HepG2 (cell line): Measurements from ENCODE around the gene ZNF71. TPM values are rescaled to one million over a fixed set of nuclear protein-coding genes. Genes with fewer than 3 reads are reported as not detected.
A peak's percentile ranks its signal among the peaks of the same experiment; 100 is the strongest.

Experiments used
- ATAC-seq: fragments of 200-7000 bp; cut with Tn5 transposase; 3 replicates; pipeline ENCODE4 v1.9.1; 2020; ENCODE audit warnings: mild to moderate bottlenecking, moderate library complexity
- BruUV-seq: library from RNA; stranded (reverse); fragments of 400-500 nt; replicated peaks from 2 replicates; lab custom pipeline; 2021; lab: Mats Ljungman, UMichigan
- CTCF ChIA-PET: fragments of 300-600 bp; formaldehyde crosslinking; extraction: SDS; loops from one replicate; lab custom pipeline; 2021; ENCODE audit warnings: low total read pairs, inconsistent platforms, low intra/inter-chr PET ratio; lab: Yijun Ruan, JAX
- POLR2A ChIA-PET: fragments of 350-600 bp; sonication (Branson Sonifier 250); formaldehyde crosslinking; loops from one replicate; lab custom pipeline; 2020; ENCODE audit warnings: antibody characterized with exemption, inconsistent platforms; lab: Yijun Ruan, JAX
- DNase-seq: peaks from one replicate; pipeline ENCODE4 v3.0.0-alpha.2; 2015; ENCODE audit warnings: low spot score
- FAIRE-seq: peaks from 3 replicates; lab custom pipeline; 2011; peaks lifted over from hg19 to GRCh38; lab: Jason Lieb, UNC
- H2AFZ ChIP-seq: one replicate; pipeline ENCODE4 v1.6.1; 2011; ENCODE audit warnings: low read length, inconsistent platforms
- H3K27ac ChIP-seq: fragments of 300-600 bp; 3 replicates; pipeline ENCODE4 v1.8.0; 2011; ENCODE audit warnings: mixed run types, mild to moderate bottlenecking, mixed read lengths, low read length, inconsistent platforms; ENCODE audit not compliant: insufficient read depth; ENCODE audit errors: extremely low read length
- H3K27me3 ChIP-seq, 2 experiments: fragments of 200-600 bp in 1 of 2; 2 replicates in 1 of 2; 3 replicates in 1 of 2; pipeline versions ENCODE4 v1.6.0 to v1.8.0; 2011; ENCODE audit warnings: low read length in 2 of 2, mild to moderate bottlenecking in 2 of 2, moderate library complexity in 2 of 2, inconsistent platforms in 1 of 2; ENCODE audit not compliant: insufficient read depth in 2 of 2, control insufficient read depth in 1 of 2
- H3K36me3 ChIP-seq, 2 experiments: fragments of 200-600 bp in 1 of 2; replicated peaks in 1 of 2; 2 replicates in 1 of 2; 3 replicates in 1 of 2; pipeline versions ENCODE4 v1.5.1 to v1.8.0; 2011; ENCODE audit warnings: low read length in 2 of 2, inconsistent platforms in 1 of 2; ENCODE audit not compliant: insufficient read depth in 2 of 2, control insufficient read depth in 1 of 2
- H3K4me1 ChIP-seq: 2 replicates; pipeline ENCODE4 v1.5.1; 2012; ENCODE audit warnings: low read length, inconsistent platforms; ENCODE audit not compliant: insufficient read depth
- H3K4me2 ChIP-seq: 2 replicates; pipeline ENCODE4 v1.6.0; 2011; ENCODE audit warnings: low read depth, low read length, inconsistent platforms
- H3K4me3 ChIP-seq, 3 experiments: fragments of 200-600 bp in 1 of 3; sonication (generic), shearing (Covaris generic) in 1 of 3; replicated peaks in 1 of 3; 2 replicates each; pipeline ENCODE4 v1.5.1; 2011 to 2016; ENCODE audit warnings: low read length in 3 of 3, inconsistent platforms in 2 of 3, low read depth in 2 of 3, mild to moderate bottlenecking in 2 of 3, control low read depth in 1 of 3, mixed read lengths in 1 of 3; ENCODE audit not compliant: insufficient read depth in 1 of 3
- H3K79me2 ChIP-seq: one replicate; pipeline ENCODE4 v1.6.1; 2011; ENCODE audit warnings: low read length, inconsistent platforms; ENCODE audit not compliant: insufficient read depth
- H3K9ac ChIP-seq: 2 replicates; pipeline ENCODE4 v1.6.0; 2011; ENCODE audit warnings: mild to moderate bottlenecking, low read depth, low read length, inconsistent platforms; ENCODE audit not compliant: insufficient read depth
- H3K9me3 ChIP-seq: 2 replicates; pipeline ENCODE4 v1.5.1; 2012; ENCODE audit warnings: mild to moderate bottlenecking, low read length
- H4K20me1 ChIP-seq: 2 replicates; pipeline ENCODE4 v1.6.0; 2011; ENCODE audit warnings: inconsistent platforms, mild to moderate bottlenecking, low read length, moderate library complexity; ENCODE audit not compliant: insufficient read depth
- CREB1 ChIP-seq, 2 experiments: fragments of 450-650 bp in 1 of 2; IDR thresholded peaks; 2 replicates each; pipeline ENCODE4 v1.6.1; 2016 to 2017; ENCODE audit warnings: control low read depth in 1 of 2, mild to moderate bottlenecking in 1 of 2, missing compliant biosample characterization in 1 of 2, missing genetic modification characterization in 1 of 2
- ELF1 ChIP-seq: sonication (generic); formaldehyde crosslinking; IDR thresholded peaks from 2 replicates; pipeline ENCODE4 v1.4.0; 2020; ENCODE audit warnings: missing genetic modification reagents
- GABPA ChIP-seq, 2 experiments: IDR thresholded peaks; 2 replicates each; pipeline ENCODE4 v1.6.1; 2011 to 2016; ENCODE audit warnings: low read depth in 2 of 2, low read length in 1 of 2, missing biosample characterization in 1 of 2, missing genetic modification characterization in 1 of 2
- GABPB1 ChIP-seq: IDR thresholded peaks from 2 replicates; pipeline ENCODE4 v1.6.1; 2016; ENCODE audit warnings: mild to moderate bottlenecking, missing genetic modification reagents, moderate library complexity, missing compliant biosample characterization
- PCBP1 ChIP-seq: fragments of 200-400 bp; formaldehyde crosslinking; IDR thresholded peaks from 2 replicates; pipeline ENCODE4 v1.6.1; 2017; ENCODE audit warnings: mild to moderate bottlenecking, low read depth, low read length, borderline replicate concordance
- SAFB2 ChIP-seq: sonication (generic); formaldehyde crosslinking; IDR thresholded peaks from 2 replicates; pipeline ENCODE4 v1.5.1; 2020; ENCODE audit warnings: missing genetic modification reagents, low read depth, mild to moderate bottlenecking, borderline replicate concordance
- THAP11 ChIP-seq: IDR thresholded peaks from 2 replicates; pipeline ENCODE4 v1.6.1; 2016; ENCODE audit warnings: missing biosample characterization, missing genetic modification reagents
- ZNF143 ChIP-seq: sonication (generic); formaldehyde crosslinking; IDR thresholded peaks from 2 replicates; pipeline ENCODE4 v1.4.0; 2020; ENCODE audit warnings: missing genetic modification reagents
- ZNF75D ChIP-seq: sonication (generic); formaldehyde crosslinking; IDR thresholded peaks from 2 replicates; pipeline ENCODE4 v1.8.1; 2023; ENCODE audit warnings: missing genetic modification reagents, mild to moderate bottlenecking, borderline replicate concordance
- WGBS: methylation state at CpG from one replicate; pipeline ENCODE4 v1.1.6; 2017; ENCODE audit warnings: low lambda C conversion rate; 5-methylcytosine and 5-hydroxymethylcytosine counted together
- in situ Hi-C: cut with HindIII; loops from 2 replicates; pipeline ENCODE4 v1.10.0; 2017; ENCODE audit warnings: low pct_unique_long_range_greater_than_20kb; ENCODE audit not compliant: extremely low pct_ligation_motif_present
- intact Hi-C: fragments of 100-400 bp; cut with micrococcal nuclease; formaldehyde crosslinking; loops from one replicate; pipeline ENCODE4 v1.10.0; 2022; ENCODE audit not compliant: unreplicated experiment
- polyA plus RNA-seq, 8 experiments: library from polyadenylated mRNA; depleted of rRNA in 3 of 8; stranded (reverse) in 7 of 8; unstranded in 1 of 8; fragments of >200 nt; fragmentation: Illumina TruSeq in 4 of 8; extraction: Trizol in 4 of 8; gene quantifications; 2 replicates each; pipeline versions ENCODE4 v1.2.1 to v1.2.3, GENCODE V29; 2011 to 2016; ENCODE audit warnings: low read depth in 4 of 8, missing spikeins in 1 of 8, mixed read lengths in 1 of 8; ENCODE audit not compliant: insufficient read depth in 1 of 8
- total RNA-seq, 5 experiments: library from RNA; depleted of rRNA; stranded (reverse); fragments of >200 nt; fragmentation: Illumina TruSeq; extraction: Trizol; gene quantifications; 2 replicates each; pipeline ENCODE4 v1.2.3, GENCODE V29; 2016; ENCODE audit warnings: low read depth in 1 of 5
- TF ChIP-seq, protein P1 (sequence below): sonication (generic); formaldehyde crosslinking; conservative IDR thresholded peaks from 2 replicates; pipeline ENCODE4 v1.8.0; 2022; ENCODE audit warnings: missing genetic modification reagents

ZNF71 gene
- total and polyA plus RNA-seq, 2 of the 13 experiments (the other 11 are each of a cell fraction or from before 2014, with no cell fraction given) = 2.2 to 4.4 TPM

DNA sequence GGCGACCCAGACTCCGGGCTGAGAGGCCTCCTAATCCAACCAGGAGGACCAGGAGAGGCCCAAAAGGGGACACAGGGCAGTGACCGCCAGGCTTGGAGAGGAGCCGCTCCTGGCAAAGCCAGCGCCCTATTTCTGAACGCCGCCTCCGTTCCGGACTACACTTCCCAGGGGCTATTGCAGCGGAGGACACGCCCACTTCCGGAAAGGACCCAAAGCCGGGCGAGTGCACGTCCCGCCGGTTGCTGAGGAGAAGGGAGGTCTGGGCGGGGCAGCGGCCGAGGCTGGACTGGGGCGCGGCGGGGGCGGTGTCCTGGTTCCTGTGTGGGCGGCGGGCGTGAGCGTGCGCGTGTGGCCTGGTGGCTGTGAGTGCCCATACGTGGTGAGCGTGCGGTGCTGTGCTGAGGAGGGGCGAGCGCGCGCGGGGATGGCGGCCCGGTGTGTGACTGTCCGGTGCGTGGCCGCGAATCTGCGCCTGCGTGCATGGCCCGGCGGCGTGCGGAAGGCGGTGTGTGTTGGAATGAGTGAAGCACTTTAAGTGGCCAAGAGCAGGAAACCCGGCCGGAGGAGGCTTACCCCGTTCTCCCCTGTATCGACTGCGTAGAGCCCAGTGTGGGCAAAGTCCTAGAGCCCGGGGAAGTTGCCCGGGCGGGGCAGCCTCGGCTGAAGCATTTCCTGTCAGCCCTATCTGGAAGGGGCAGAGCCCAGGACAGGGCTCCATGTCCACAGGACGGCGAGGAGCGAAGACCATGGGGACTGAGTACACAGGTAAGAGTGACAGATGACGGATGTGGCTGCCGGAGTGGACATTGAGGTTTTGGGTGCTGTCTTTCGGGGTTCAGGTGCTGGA, 27.6 kb upstream of the ZNF71 start, which contains the start of gene ZNF470:
TSS of gene ZNF470 (plus strand) at position 195 of the 847 bp plus-strand sequence. CDS start 2,844 bp downstream, outside the sequence.
- in situ Hi-C loops = no loop called here
- Histone ChIP-seq H3K27me3 (no peaks in the 10 kb centered on the region), H3K9me3 (peaks cover 92% of the 10 kb centered on the region), H3K9ac (no peak within 1 kb of the TSS), H3K27ac (no peak within 1 kb of the TSS), H3K4me2 (no peak within 1 kb of the TSS), H4K20me1 (no peaks in the 10 kb centered on the region), H2AFZ (no peak within 1 kb of the TSS), H3K79me2 (no peaks in the 10 kb centered on the region), H3K4me1 (no peaks in the 10 kb centered on the region), H3K4me3 (no peak within 1 kb of the TSS), H3K36me3 (no peaks in the 10 kb centered on the region)
- no TSS peak for BruUV-seq
- no peak for DNase-seq
- CTCF ChIA-PET = no interaction called here
- intact Hi-C loops = no loop called here
- TF ChIP-seq ZNF143 (CRISPR knock-in tag) = peak; percentile 57
- TF ChIP-seq GABPA (IDR thresholded peaks at IDR 0.05; ENCODE audit: low read depth, low read length) = peak; percentile 30
- TF ChIP-seq GABPA (CRISPR knock-in tag; IDR thresholded peaks at IDR 0.05; ENCODE audit: low read depth) = peak; percentile 59
- TF ChIP-seq, protein P1, sequence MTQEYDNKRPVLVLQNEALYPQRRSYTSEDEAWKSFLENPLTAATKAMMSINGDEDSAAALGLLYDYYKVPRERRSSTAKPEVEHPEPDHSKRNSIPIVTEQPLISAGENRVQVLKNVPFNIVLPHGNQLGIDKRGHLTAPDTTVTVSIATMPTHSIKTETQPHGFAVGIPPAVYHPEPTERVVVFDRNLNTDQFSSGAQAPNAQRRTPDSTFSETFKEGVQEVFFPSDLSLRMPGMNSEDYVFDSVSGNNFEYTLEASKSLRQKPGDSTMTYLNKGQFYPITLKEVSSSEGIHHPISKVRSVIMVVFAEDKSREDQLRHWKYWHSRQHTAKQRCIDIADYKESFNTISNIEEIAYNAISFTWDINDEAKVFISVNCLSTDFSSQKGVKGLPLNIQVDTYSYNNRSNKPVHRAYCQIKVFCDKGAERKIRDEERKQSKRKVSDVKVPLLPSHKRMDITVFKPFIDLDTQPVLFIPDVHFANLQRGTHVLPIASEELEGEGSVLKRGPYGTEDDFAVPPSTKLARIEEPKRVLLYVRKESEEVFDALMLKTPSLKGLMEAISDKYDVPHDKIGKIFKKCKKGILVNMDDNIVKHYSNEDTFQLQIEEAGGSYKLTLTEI (CRISPR knock-in tag) = no peak
- TF ChIP-seq THAP11 (CRISPR knock-in tag) = peak; percentile 32; the same call in 1 of the 2 replicates
- no peak for TF ChIP-seq SAFB2 (CRISPR knock-in tag)
- no peak for TF ChIP-seq ELF1
- peak; percentile 57 for TF ChIP-seq GABPB1 (CRISPR knock-in tag)
- no peak for TF ChIP-seq ZNF75D
- TF ChIP-seq PCBP1 = no peak
- TF ChIP-seq CREB1 (IDR thresholded peaks at IDR 0.05) = no peak
- TF ChIP-seq CREB1 (CRISPR knock-in tag; IDR thresholded peaks at IDR 0.05) = no peak
- POLR2A ChIA-PET = no interaction called here
- 56% methylated on average over 61 of the region's 66 CpGs for WGBS
- no peak for FAIRE-seq
- no peak for ATAC-seq
